ENCODE data around the gene PSMC3. TPM values are rescaled to one million over a fixed set of nuclear protein-coding genes. Genes with fewer than 3 reads are reported as not detected.

The PSMC3 gene
- total RNA-seq, 6 experiments from 2014 or later: 52.5 to 98.1 (median 63.3) TPM

GRCh38 chr11:47451990-47452389 is 25.8 kb upstream of the PSMC3 start:
- intact Hi-C loops (cut with DNase I): loop anchor here in 1 of 2 donors (5.0 kb wide), 1 partner anchor 75 kb away; the partner anchor contains the start of gene SPI1
- ATAC-seq (no peak), DNase-seq (no peak)
- WGBS (ENCODE audit: insufficient coverage, low coverage, low lambda C conversion rate, missing lambda C conversion rate): 88% methylated on average over 4 of the region's 4 CpGs
- H3K4me3 ChIP-seq: no peak overlapping the region
- H3K27ac ChIP-seq: no peak overlapping the region
- no peaks in the 10 kb centered on the region for H3K9me3 ChIP-seq
- no peaks in the 10 kb centered on the region for H3K36me3 ChIP-seq
- H3K4me1 ChIP-seq: peaks cover 0 to 12% (median 3%) of the 10 kb centered on the region in 4 donors
- H3K27me3 ChIP-seq: no peaks in the 10 kb centered on the region
- TF ChIP-seq POLR2A (IDR thresholded peaks at IDR 0.05): no peak
- TF ChIP-seq, protein P1, sequence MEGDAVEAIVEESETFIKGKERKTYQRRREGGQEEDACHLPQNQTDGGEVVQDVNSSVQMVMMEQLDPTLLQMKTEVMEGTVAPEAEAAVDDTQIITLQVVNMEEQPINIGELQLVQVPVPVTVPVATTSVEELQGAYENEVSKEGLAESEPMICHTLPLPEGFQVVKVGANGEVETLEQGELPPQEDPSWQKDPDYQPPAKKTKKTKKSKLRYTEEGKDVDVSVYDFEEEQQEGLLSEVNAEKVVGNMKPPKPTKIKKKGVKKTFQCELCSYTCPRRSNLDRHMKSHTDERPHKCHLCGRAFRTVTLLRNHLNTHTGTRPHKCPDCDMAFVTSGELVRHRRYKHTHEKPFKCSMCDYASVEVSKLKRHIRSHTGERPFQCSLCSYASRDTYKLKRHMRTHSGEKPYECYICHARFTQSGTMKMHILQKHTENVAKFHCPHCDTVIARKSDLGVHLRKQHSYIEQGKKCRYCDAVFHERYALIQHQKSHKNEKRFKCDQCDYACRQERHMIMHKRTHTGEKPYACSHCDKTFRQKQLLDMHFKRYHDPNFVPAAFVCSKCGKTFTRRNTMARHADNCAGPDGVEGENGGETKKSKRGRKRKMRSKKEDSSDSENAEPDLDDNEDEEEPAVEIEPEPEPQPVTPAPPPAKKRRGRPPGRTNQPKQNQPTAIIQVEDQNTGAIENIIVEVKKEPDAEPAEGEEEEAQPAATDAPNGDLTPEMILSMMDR (IDR thresholded peaks at IDR 0.05): no peak

DNA sequence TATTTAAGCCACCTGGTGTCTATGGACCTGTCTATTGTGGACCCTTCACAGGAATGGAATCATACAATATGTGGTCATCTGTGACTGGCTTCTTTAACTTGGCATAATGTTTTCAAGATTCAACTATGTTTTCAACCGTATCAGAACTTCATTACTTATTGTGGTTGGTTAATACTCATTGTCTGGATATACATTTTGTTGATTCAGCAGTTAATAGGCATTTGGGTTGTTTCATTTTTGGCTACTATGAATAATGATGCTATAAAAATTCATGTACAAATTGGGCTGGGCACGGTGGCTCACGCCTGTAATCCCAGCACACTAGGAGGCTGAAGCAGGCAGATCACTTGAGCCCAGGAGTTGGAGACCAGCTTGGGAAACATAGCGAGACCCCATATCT is 25.2 kb upstream of the PSMC3 start:
- TF ChIP-seq, protein P1 (IDR thresholded peaks at IDR 0.05): no peak
- no peak for TF ChIP-seq POLR2A (IDR thresholded peaks at IDR 0.05)

DNA sequence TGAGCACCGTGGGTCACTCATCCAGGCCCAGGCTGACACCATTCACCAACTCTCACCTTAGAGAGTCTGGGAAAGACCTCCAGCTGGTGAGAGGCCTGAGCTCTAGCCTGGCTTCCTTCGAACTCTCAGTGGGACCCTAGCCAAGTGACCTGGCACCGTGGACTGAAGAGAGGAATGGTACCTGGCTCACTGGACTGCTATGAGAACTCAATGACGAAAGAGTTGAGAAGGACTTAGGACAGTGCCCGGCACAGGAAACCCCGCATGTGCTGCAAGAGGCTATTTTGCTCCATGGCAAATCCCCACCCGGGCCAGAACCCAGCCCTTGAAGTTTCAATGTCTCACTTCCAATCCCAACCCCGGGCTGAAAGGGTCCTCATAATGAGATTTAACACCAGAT is 23.3 kb upstream of the PSMC3 start:
- intact Hi-C loops (cut with DNase I): no loop called here
- Histone ChIP-seq H3K4me1 (peaks cover 0 to 12% (median 3%) of the 10 kb centered on the region in 4 donors), H3K36me3 (no peaks in the 10 kb centered on the region), H3K9me3 (no peaks in the 10 kb centered on the region), H3K27me3 (no peaks in the 10 kb centered on the region), H3K4me3 (no peak overlapping the region), H3K27ac (peak overlapping the region in 2 of 3 donors; percentile 19 to 51)
- TF ChIP-seq, protein P1 (IDR thresholded peaks at IDR 0.05): no peak
- TF ChIP-seq POLR2A (IDR thresholded peaks at IDR 0.05): no peak
- WGBS (ENCODE audit: insufficient coverage, low coverage, low lambda C conversion rate, missing lambda C conversion rate): 13% methylated on average over 3 of the region's 8 CpGs
- peak; percentile 50 to 81 (median 56) for ATAC-seq
- peak; percentile 33 to 83 (median 83) for DNase-seq

More for the DNA sequence above, 25.2 kb upstream of the PSMC3 start:
- WGBS (ENCODE audit: insufficient coverage, low coverage, low lambda C conversion rate, missing lambda C conversion rate): 88% methylated on average over 4 of the region's 4 CpGs
- H3K9me3 ChIP-seq: no peaks in the 10 kb centered on the region
- H3K36me3 ChIP-seq: no peaks in the 10 kb centered on the region
- intact Hi-C loops (cut with DNase I): loop anchor here in 1 of 2 donors (5.0 kb wide), 1 partner anchor 74 kb away; the partner anchor contains the start of gene SPI1
- ATAC-seq (no peak), DNase-seq (no peak)
- no peak overlapping the region for H3K4me3 ChIP-seq
- peaks cover 0 to 12% (median 3%) of the 10 kb centered on the region in 4 donors for H3K4me1 ChIP-seq
- H3K27me3 ChIP-seq: no peaks in the 10 kb centered on the region
- H3K27ac ChIP-seq: no peak overlapping the region

- Histone ChIP-seq H3K4me1 (peaks cover 0 to 18% (median 3%) of the 10 kb centered on the region in 4 donors), H3K36me3 (no peaks in the 10 kb centered on the region), H3K9me3 (no peaks in the 10 kb centered on the region), H3K27me3 (no peaks in the 10 kb centered on the region), H3K27ac (peak within 1 kb of the TSS in 2 of 3 donors; percentile 19 to 51), H3K4me3 (no peak within 1 kb of the TSS)
- ATAC-seq (peak in 3 of 4 donors; percentile 12 to 47 (median 16)), DNase-seq (no peak)
- no peak for TF ChIP-seq POLR2A (IDR thresholded peaks at IDR 0.05)
- TF ChIP-seq, protein P1 (IDR thresholded peaks at IDR 0.05): no peak
- whole genome bisulfite sequencing (ENCODE audit: insufficient coverage, low coverage, low lambda C conversion rate, missing lambda C conversion rate): 60% methylated on average over 1 of the region's 32 CpGs
- intact Hi-C loops (cut with DNase I): no loop called here
These were observed 22.6 kb upstream of the PSMC3 start, which contains the start of gene RAPSN for GRCh38 chr11:47448566-47449427. Gene RAPSN (minus strand): TSS chr11:47449136. CDS start chr11:47448964, 172 bp downstream.

Data from right lobe of liver (tissue), 6 donors.